Colonic mucosa (tissue), 4 donors: ENCODE measurements around the gene MOSMO. TPM values are rescaled to one million over a fixed set of nuclear protein-coding genes. Genes with fewer than 3 reads are reported as not detected.

Experiments
- DNase-seq: peaks from one replicate; pipeline ENCODE4 v3.0.0-alpha.2; 2020
- H3K27ac ChIP-seq: fragments of 200-600 bp; one replicate; pipeline ENCODE4 v1.8.0; 2021
- H3K27me3 ChIP-seq: fragments of 200-600 bp; one replicate; pipeline ENCODE4 v1.8.0; 2021
- H3K36me3 ChIP-seq: fragments of 200-600 bp; one replicate; pipeline ENCODE4 v1.8.0; 2021
- H3K4me1 ChIP-seq: fragments of 200-600 bp; one replicate; pipeline ENCODE4 v1.8.0; 2021; ENCODE audit warnings: mild to moderate bottlenecking
- H3K4me3 ChIP-seq: fragments of 200-600 bp; one replicate; pipeline ENCODE4 v1.8.0; 2021
- H3K9ac ChIP-seq, 2 donors: one replicate each; pipeline ENCODE4 v1.7.0; 2013; ENCODE audit warnings: control low read depth in 2 of 2, low read depth in 2 of 2, low read length in 2 of 2
- H3K9me3 ChIP-seq: fragments of 200-600 bp; one replicate; pipeline ENCODE4 v1.8.0; 2021
- intact Hi-C: fragments of 100-400 bp; cut with DNase I; formaldehyde crosslinking; loops from one replicate; pipeline ENCODE4 v1.14.1; 2022
- total RNA-seq, 2 donors: library from RNA; stranded (reverse); fragmentation: NEBNext Ultra II Directional in 1 of 2; extraction: Animal tissue kit (Norgen Biotek cat#: 25700) in 1 of 2; gene quantifications; one replicate each; pipeline ENCODE4 v1.2.1, GENCODE V29; 2021
- TF ChIP-seq, protein P1 (sequence below): fragments of 200-600 bp; IDR thresholded peaks from one replicate; pipeline ENCODE4 v1.8.0; 2022; ENCODE audit warnings: antibody characterized with exemption, mild to moderate bottlenecking
- donor health status: healthy.
- donor health status: DM: no; HTN: no; CAD: no.
- donor health status: DM: no; HTN: no; CAD: no.

MOSMO gene
- total RNA-seq, 2 donors from 2014 or later: 6.4 to 9.2 TPM

DNA sequence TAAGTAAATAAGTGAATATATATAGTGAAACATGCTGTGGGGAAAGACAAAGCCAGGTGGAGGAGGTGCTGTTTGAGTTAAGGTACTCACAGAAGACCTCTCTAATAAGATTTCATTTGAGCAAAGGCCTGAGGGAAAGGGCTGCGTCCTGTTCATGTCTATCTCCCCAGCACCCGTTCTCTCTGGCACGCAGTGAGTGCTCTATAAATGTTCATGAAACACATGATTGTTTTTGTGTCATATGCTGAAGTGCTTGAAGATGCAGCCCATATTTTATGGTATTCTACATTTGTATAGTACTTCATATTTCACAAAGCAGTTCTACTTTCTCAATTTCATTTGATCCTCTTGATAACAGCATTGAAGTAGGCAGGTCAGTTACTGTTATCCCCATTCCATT is 85.4 kb downstream of the MOSMO start:
- Histone ChIP-seq H3K27ac (no peak overlapping the region), H3K9ac (no peak overlapping the region), H3K4me1 (no peaks in the 10 kb centered on the region), H3K36me3 (no peaks in the 10 kb centered on the region), H3K4me3 (no peak overlapping the region), H3K27me3 (no peaks in the 10 kb centered on the region), H3K9me3 (no peaks in the 10 kb centered on the region)
- DNase-seq: no peak
- TF ChIP-seq, protein P1, sequence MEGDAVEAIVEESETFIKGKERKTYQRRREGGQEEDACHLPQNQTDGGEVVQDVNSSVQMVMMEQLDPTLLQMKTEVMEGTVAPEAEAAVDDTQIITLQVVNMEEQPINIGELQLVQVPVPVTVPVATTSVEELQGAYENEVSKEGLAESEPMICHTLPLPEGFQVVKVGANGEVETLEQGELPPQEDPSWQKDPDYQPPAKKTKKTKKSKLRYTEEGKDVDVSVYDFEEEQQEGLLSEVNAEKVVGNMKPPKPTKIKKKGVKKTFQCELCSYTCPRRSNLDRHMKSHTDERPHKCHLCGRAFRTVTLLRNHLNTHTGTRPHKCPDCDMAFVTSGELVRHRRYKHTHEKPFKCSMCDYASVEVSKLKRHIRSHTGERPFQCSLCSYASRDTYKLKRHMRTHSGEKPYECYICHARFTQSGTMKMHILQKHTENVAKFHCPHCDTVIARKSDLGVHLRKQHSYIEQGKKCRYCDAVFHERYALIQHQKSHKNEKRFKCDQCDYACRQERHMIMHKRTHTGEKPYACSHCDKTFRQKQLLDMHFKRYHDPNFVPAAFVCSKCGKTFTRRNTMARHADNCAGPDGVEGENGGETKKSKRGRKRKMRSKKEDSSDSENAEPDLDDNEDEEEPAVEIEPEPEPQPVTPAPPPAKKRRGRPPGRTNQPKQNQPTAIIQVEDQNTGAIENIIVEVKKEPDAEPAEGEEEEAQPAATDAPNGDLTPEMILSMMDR: no peak
- intact Hi-C loops: no loop called here

DNA sequence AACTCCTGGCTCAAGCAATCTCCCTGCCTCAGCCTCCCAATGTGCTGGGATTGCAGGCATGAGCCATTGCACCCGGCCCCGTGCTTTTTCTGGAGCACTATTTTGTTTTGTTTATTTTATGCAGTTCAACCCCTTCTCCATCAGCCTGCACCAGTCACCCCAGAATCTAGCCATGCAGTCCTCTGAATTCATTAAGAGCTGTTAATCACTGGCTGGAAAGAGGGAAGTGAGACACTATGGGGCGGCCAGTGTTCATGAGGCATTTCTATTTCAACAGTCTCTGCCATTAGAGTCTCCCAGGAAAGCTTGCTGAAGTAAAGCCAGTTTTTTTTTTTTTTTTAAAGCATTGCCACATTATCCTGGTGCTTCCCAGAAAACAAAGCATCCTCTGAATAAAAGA is 86.1 kb downstream of the MOSMO start:
- TF ChIP-seq, protein P1: no peak
- DNase-seq: no peak
- Histone ChIP-seq H3K9me3 (no peaks in the 10 kb centered on the region), H3K27me3 (no peaks in the 10 kb centered on the region), H3K9ac (no peak overlapping the region), H3K4me3 (no peak overlapping the region), H3K4me1 (no peaks in the 10 kb centered on the region), H3K27ac (no peak overlapping the region), H3K36me3 (no peaks in the 10 kb centered on the region)
- intact Hi-C loops: no loop called here

DNA sequence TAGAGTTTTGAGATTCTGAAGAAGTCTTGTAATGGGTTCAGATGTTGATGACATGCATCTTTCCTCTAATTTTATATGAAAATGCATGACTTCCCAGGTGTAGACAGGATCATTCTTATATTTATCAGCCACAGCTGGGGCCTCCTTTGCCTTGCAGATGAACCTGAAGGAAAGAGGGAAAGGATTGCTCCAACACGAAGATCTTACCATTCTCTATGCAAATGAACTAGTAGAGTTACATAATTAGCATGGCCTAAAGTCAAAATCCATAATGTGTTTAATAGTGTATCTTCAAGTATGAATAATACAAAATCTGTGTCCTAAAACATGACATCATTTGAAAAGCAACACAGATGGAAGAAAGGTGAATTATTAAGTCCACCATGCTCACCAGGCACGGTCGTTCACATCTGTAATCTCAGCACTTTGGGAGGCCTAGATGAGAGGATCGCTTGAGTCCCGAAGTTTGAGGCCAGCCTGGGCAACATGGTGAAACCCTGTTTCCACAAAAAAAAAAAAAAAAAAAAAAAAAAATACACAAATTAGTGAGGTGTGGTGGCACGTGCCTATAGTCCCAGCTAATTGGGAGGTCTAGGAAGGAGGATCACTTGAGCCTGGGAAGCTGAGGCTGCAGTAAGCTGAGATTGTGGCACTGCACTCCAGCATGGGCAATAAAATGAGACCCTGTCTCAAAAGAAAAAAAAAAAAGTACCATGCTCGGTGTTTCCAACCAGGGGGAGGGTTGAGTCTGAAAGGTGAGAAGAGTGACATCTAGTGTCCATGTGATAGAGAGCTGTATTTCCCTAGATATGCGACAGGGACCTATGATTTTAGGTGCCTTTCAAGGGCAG is 90.7 kb downstream of the MOSMO start:
- Histone ChIP-seq H3K36me3 (no peaks in the 10 kb centered on the region), H3K27ac (no peak overlapping the region), H3K27me3 (no peaks in the 10 kb centered on the region), H3K9ac (no peak overlapping the region), H3K4me1 (no peaks in the 10 kb centered on the region), H3K9me3 (no peaks in the 10 kb centered on the region), H3K4me3 (no peak overlapping the region)
- intact Hi-C loops: loop anchor here (5.0 kb wide), 1 partner anchor 89 kb away; no protein-coding TSS in a partner anchor
- no peak for DNase-seq
- TF ChIP-seq, protein P1: peak; percentile 43

DNA sequence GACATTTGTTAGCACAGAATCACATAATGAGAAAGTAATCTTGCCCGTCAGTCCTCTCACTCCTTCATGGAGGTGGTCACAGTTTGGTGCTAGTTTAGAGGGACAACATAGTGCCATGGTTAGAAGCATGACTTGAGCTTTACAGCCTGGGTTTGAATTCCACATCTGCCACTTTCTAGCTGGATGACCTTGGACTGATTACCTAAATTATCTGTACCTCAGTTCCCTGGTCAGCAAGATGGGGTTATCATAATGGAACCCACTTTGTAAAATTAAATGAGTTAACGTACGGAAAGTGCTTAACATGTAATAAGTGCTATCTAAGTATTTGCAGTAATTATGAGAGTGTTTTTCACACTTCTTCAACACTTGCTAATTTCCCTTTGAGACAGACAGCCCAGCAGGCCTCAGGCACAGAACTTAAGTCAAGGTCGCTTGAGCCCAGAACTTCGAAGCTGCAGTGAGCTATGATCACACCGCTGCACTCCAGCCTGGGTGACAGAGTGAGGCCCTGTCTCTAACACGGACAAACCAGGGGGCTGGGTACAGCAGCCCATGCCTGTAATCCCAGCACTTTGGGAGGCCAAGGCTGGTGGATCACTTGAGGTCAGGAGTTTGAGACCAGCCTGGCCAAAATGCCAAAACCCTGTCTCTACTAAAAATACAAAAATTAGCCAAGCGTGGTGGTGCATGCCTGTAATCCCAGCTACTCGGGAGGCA is 91.5 kb downstream of the MOSMO start:
- Histone ChIP-seq H3K4me1 (no peaks in the 10 kb centered on the region), H3K4me3 (no peak overlapping the region), H3K27me3 (no peaks in the 10 kb centered on the region), H3K27ac (no peak overlapping the region), H3K36me3 (no peaks in the 10 kb centered on the region), H3K9ac (no peak overlapping the region), H3K9me3 (no peaks in the 10 kb centered on the region)
- TF ChIP-seq, protein P1: no peak
- intact Hi-C loops: loop anchor here (5.0 kb wide), 1 partner anchor 88 kb away; no protein-coding TSS in a partner anchor
- no peak for DNase-seq

DNA sequence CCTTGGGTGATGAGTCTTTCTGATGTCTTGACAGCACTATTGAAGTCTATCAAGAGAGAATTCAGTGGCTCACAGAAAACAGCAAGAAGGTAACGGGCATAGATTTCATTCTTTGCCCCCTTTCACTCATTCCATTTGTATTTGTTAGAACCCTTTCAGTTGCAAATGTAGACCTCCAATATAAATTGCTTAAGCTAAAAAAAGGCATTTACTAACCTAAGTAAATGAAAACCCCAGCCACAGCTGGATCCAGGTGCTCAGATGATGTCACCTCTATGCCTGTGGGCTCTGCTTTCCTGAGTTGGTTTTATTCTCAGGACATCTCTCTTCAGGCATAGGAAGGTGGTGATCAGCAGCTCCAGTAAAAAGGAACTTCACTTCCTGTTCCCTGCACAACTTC is 95.5 kb downstream of the MOSMO start:
- H3K4me1 ChIP-seq: no peaks in the 10 kb centered on the region
- no peaks in the 10 kb centered on the region for H3K27me3 ChIP-seq
- H3K36me3 ChIP-seq: no peaks in the 10 kb centered on the region
- no peaks in the 10 kb centered on the region for H3K9me3 ChIP-seq
- intact Hi-C loops: no loop called here
- H3K27ac ChIP-seq: no peak overlapping the region
- H3K4me3 ChIP-seq: no peak overlapping the region
- no peak overlapping the region for H3K9ac ChIP-seq
- TF ChIP-seq, protein P1: no peak
- DNase-seq: no peak
